Neuronal stem cell (in vitro differentiated cells): ENCODE data around the gene TRMT1.

Experiments
- DNase-seq: peaks from one replicate; pipeline ENCODE4 v3.0.0-alpha.2; 2013; ENCODE audit warnings: low spot score
- H2AFZ ChIP-seq: one replicate; pipeline ENCODE4 v1.6.1; 2013; ENCODE audit warnings: mild to moderate bottlenecking, low read length, inconsistent platforms
- H2AK5ac ChIP-seq: 2 replicates; pipeline ENCODE4 v1.6.1; 2013; ENCODE audit warnings: low read depth, mild to moderate bottlenecking, inconsistent platforms, low read length, moderate library complexity, mixed read lengths
- H2BK120ac ChIP-seq: 2 replicates; pipeline ENCODE4 v1.6.1; 2013; ENCODE audit warnings: low read depth, mild to moderate bottlenecking, inconsistent platforms, low read length, moderate library complexity, mixed read lengths
- H2BK12ac ChIP-seq: one replicate; pipeline ENCODE4 v1.6.1; 2013; ENCODE audit warnings: low read length, inconsistent platforms
- H2BK15ac ChIP-seq: 2 replicates; pipeline ENCODE4 v1.6.1; 2013; ENCODE audit warnings: mild to moderate bottlenecking, low read length, inconsistent platforms, mixed read lengths
- H2BK5ac ChIP-seq: one replicate; pipeline ENCODE4 v1.6.1; 2013; ENCODE audit warnings: inconsistent platforms, mild to moderate bottlenecking, low read length, moderate library complexity
- H3K14ac ChIP-seq: one replicate; pipeline ENCODE4 v1.6.1; 2013; ENCODE audit warnings: low read length, inconsistent platforms
- H3K18ac ChIP-seq: 2 replicates; pipeline ENCODE4 v1.6.1; 2013; ENCODE audit warnings: low read length, inconsistent platforms
- H3K23ac ChIP-seq: 2 replicates; pipeline ENCODE4 v1.6.1; 2013; ENCODE audit warnings: low read depth, mild to moderate bottlenecking, mixed read lengths, low read length, inconsistent platforms; ENCODE audit not compliant: poor library complexity
- H3K27ac ChIP-seq: replicated peaks from 3 replicates; pipeline ENCODE4 v1.5.1; 2013; ENCODE audit warnings: low read length, inconsistent platforms
- H3K27me3 ChIP-seq, 3 experiments: 2 replicates each; pipeline ENCODE4 v1.6.1; 2013; ENCODE audit warnings: low read length in 3 of 3, mild to moderate bottlenecking in 2 of 3, inconsistent platforms in 1 of 3, low read depth in 1 of 3, mixed read lengths in 1 of 3, moderate library complexity in 1 of 3; ENCODE audit not compliant: control insufficient read depth in 3 of 3, insufficient read depth in 3 of 3
- H3K36me3 ChIP-seq, 2 donors: replicated peaks in 1 of 2; 2 replicates each; pipeline ENCODE4 v1.6.1; 2013; ENCODE audit warnings: low read length in 2 of 2; ENCODE audit not compliant: control insufficient read depth in 2 of 2, insufficient read depth in 2 of 2
- H3K4ac ChIP-seq: 2 replicates; pipeline ENCODE4 v1.6.1; 2013; ENCODE audit warnings: inconsistent platforms, mild to moderate bottlenecking, low read length, moderate library complexity
- H3K4me1 ChIP-seq, 2 donors: 1 replicate in 1 of 2; 2 replicates in 1 of 2; pipeline ENCODE4 v1.6.1; 2013; ENCODE audit warnings: low read length in 2 of 2, low read depth in 1 of 2; ENCODE audit not compliant: control insufficient read depth in 2 of 2, insufficient read depth in 1 of 2
- H3K4me2 ChIP-seq: one replicate; pipeline ENCODE4 v1.6.1; 2013; ENCODE audit warnings: mild to moderate bottlenecking, low read length, inconsistent platforms; ENCODE audit not compliant: insufficient read depth, poor library complexity, severe bottlenecking
- H3K4me3 ChIP-seq, 2 donors: 2 replicates each; pipeline ENCODE4 v1.5.1; 2013; ENCODE audit warnings: low read length in 2 of 2, mild to moderate bottlenecking in 2 of 2, inconsistent platforms in 1 of 2, moderate library complexity in 1 of 2
- H3K79me1 ChIP-seq: one replicate; pipeline ENCODE4 v1.6.1; 2013; ENCODE audit warnings: low read depth, mild to moderate bottlenecking, inconsistent platforms, low read length, moderate library complexity
- H3K9ac ChIP-seq: one replicate; pipeline ENCODE4 v1.6.1; 2013; ENCODE audit warnings: mild to moderate bottlenecking, low read depth, low read length, inconsistent platforms; ENCODE audit not compliant: poor library complexity
- H3K9me3 ChIP-seq, 2 donors: replicated peaks in 1 of 2; 2 replicates each; pipeline versions ENCODE3 to v1.6.1; 2013; ENCODE audit warnings: low read length in 2 of 2, mild to moderate bottlenecking in 2 of 2, inconsistent platforms in 1 of 2, low read depth in 1 of 2, mixed read lengths in 1 of 2, moderate library complexity in 1 of 2; ENCODE audit not compliant: control insufficient read depth in 2 of 2, insufficient read depth in 1 of 2
- H4K8ac ChIP-seq: one replicate; pipeline ENCODE4 v1.6.1; 2013; ENCODE audit warnings: low read depth, mild to moderate bottlenecking, inconsistent platforms, low read length, moderate library complexity
- H4K91ac ChIP-seq: one replicate; pipeline ENCODE4 v1.6.1; 2013; ENCODE audit warnings: low read length, low read depth, mild to moderate bottlenecking, inconsistent platforms; ENCODE audit not compliant: poor library complexity
- WGBS, 2 donors: extraction: QIAGEN DNeasy Blood & Tissue Kit; methylation state at CpG; one replicate each; pipeline ENCODE4 v1.1.7; 2013; ENCODE audit warnings: missing lambda C conversion rate in 2 of 2, mixed read lengths in 1 of 2; ENCODE audit not compliant: insufficient read length in 2 of 2, insufficient replicate concordance in 1 of 2; ENCODE audit errors: extremely low coverage in 2 of 2; 5-methylcytosine and 5-hydroxymethylcytosine counted together

TRMT1 gene

GRCh38 chr19:13085666-13086065 is 30.9 kb downstream of the TRMT1 start:
- Histone ChIP-seq H3K4me2 (no peak overlapping the region), H3K4ac (no peak overlapping the region), H3K36me3 (no peaks in the 10 kb centered on the region), H4K91ac (no peak overlapping the region), H3K23ac (peak overlapping the region; percentile 36), H3K9me3 (no peaks in the 10 kb centered on the region), H2BK12ac (no peak overlapping the region), H3K18ac (no peak overlapping the region), H3K27ac (no peak overlapping the region), H3K27me3 (peaks cover 0 to 89% (median 5%) of the 10 kb centered on the region in 3 experiments), H2BK120ac (no peak overlapping the region), H3K79me1 (no peaks in the 10 kb centered on the region), H3K4me3 (no peak overlapping the region), H4K8ac (no peak overlapping the region), H3K4me1 (peaks cover 5 to 7% of the 10 kb centered on the region in 2 donors), H2AFZ (no peak overlapping the region), H2AK5ac (peak overlapping the region; percentile 16), H2BK5ac (no peak overlapping the region), H3K14ac (no peak overlapping the region), H2BK15ac (no peak overlapping the region), H3K9ac (no peak overlapping the region)
- WGBS, 2 donors: no CpG with 5 or more reads among the region's 7 CpGs
- no peak for DNase-seq

GRCh38 chr19:13083627-13084026 is 32.9 kb downstream of the TRMT1 start:
- no peak overlapping the region for H3K4me3 ChIP-seq
- WGBS, 2 donors: no CpG with 5 or more reads among the region's 9 CpGs
- no peak overlapping the region for H3K27ac ChIP-seq
- no peak overlapping the region for H4K8ac ChIP-seq
- no peak overlapping the region for H3K9ac ChIP-seq
- no peak overlapping the region for H2BK12ac ChIP-seq
- H3K36me3 ChIP-seq: no peaks in the 10 kb centered on the region
- H3K4me2 ChIP-seq: no peak overlapping the region
- peak overlapping the region; percentile 6 for H2BK5ac ChIP-seq
- H4K91ac ChIP-seq: no peak overlapping the region
- H3K4ac ChIP-seq: no peak overlapping the region
- no peak overlapping the region for H2BK120ac ChIP-seq
- no peak overlapping the region for H2AFZ ChIP-seq
- no peak overlapping the region for H2BK15ac ChIP-seq
- peaks cover 0 to 89% (median 0%) of the 10 kb centered on the region in 3 experiments for H3K27me3 ChIP-seq
- H3K14ac ChIP-seq: no peak overlapping the region
- no peak for DNase-seq
- peaks cover 7 to 11% of the 10 kb centered on the region in 2 donors for H3K4me1 ChIP-seq
- H2AK5ac ChIP-seq: peak overlapping the region; percentile 3
- H3K23ac ChIP-seq: no peak overlapping the region
- no peaks in the 10 kb centered on the region for H3K9me3 ChIP-seq
- peak overlapping the region; percentile 50 for H3K18ac ChIP-seq
- H3K79me1 ChIP-seq: no peaks in the 10 kb centered on the region

- H3K36me3 ChIP-seq: no peaks in the 10 kb centered on the region
- H2BK5ac ChIP-seq: peak overlapping the region; percentile 6
- H3K18ac ChIP-seq: no peak overlapping the region
- no CpG with 5 or more reads among the region's 7 CpGs for WGBS, 2 donors
- H2BK12ac ChIP-seq: peak overlapping the region; percentile 8
- peak overlapping the region; percentile 30 for H2AFZ ChIP-seq
- H3K23ac ChIP-seq: no peak overlapping the region
- peak overlapping the region; percentile 47 for H3K9ac ChIP-seq
- H3K27ac ChIP-seq: no peak overlapping the region
- no peak overlapping the region for H3K4ac ChIP-seq
- H3K4me2 ChIP-seq: no peak overlapping the region
- H2BK120ac ChIP-seq: no peak overlapping the region
- no peaks in the 10 kb centered on the region for H3K9me3 ChIP-seq
- peak overlapping the region; percentile 3 for H2AK5ac ChIP-seq
- no peak for DNase-seq
- H3K79me1 ChIP-seq: no peaks in the 10 kb centered on the region
- H3K4me3 ChIP-seq: no peak overlapping the region
- no peak overlapping the region for H4K91ac ChIP-seq
- no peak overlapping the region for H4K8ac ChIP-seq
- peaks cover 0 to 92% (median 0%) of the 10 kb centered on the region in 3 experiments for H3K27me3 ChIP-seq
- H2BK15ac ChIP-seq: peak overlapping the region; percentile 28
- H3K14ac ChIP-seq: peak overlapping the region; percentile 48
- H3K4me1 ChIP-seq: peaks cover 7 to 13% of the 10 kb centered on the region in 2 donors
These were observed 33.5 kb downstream of the TRMT1 start for GRCh38 chr19:13083008-13083404.

- no peak overlapping the region for H3K27ac ChIP-seq
- no peak overlapping the region for H4K8ac ChIP-seq
- H3K4ac ChIP-seq: no peak overlapping the region
- WGBS, 2 donors: no CpG with 5 or more reads among the region's 14 CpGs
- no peak overlapping the region for H3K18ac ChIP-seq
- DNase-seq: no peak
- H3K36me3 ChIP-seq: no peaks in the 10 kb centered on the region
- no peaks in the 10 kb centered on the region for H3K9me3 ChIP-seq
- H2BK15ac ChIP-seq: peak overlapping the region; percentile 28
- no peak overlapping the region for H2BK120ac ChIP-seq
- H3K23ac ChIP-seq: no peak overlapping the region
- peaks cover 0 to 93% (median 0%) of the 10 kb centered on the region in 3 experiments for H3K27me3 ChIP-seq
- H2AFZ ChIP-seq: peak overlapping the region; percentile 30
- H3K79me1 ChIP-seq: no peaks in the 10 kb centered on the region
- H2BK12ac ChIP-seq: peak overlapping the region; percentile 8
- peak overlapping the region; percentile 47 for H3K9ac ChIP-seq
- no peak overlapping the region for H2AK5ac ChIP-seq
- no peak overlapping the region for H2BK5ac ChIP-seq
- no peak overlapping the region for H3K14ac ChIP-seq
- peaks cover 7 to 13% of the 10 kb centered on the region in 2 donors for H3K4me1 ChIP-seq
- no peak overlapping the region for H4K91ac ChIP-seq
- no peak overlapping the region for H3K4me2 ChIP-seq
- no peak overlapping the region for H3K4me3 ChIP-seq
These were observed 34.1 kb downstream of the TRMT1 start for GRCh38 chr19:13082192-13083007.
